NCI-H1694 treated with DMSO at 0.1 percent for 48 hours (cell line): Measurements from ENCODE around the gene ALPL.
"Not testable (repeated sequence)": the region's sequence is repeated elsewhere in the genome, so short reads cannot be mapped to it uniquely, and the experiment has no call there.

Experiments used
- DNase-seq: peaks from one replicate; lab custom pipeline; 2025; lab: John Stamatoyannopoulos, UW

The ALPL gene

GRCh38 chr1:21507511-21508270 is 1.5 kb upstream of the ALPL start:
- no peak for DNase-seq

GRCh38 chr1:21508580-21509350 is 458 bp upstream of the ALPL start:
- DNase-seq, result peak; percentile 25

- no peak for DNase-seq
These were observed 880 bp downstream of the ALPL start for GRCh38 chr1:21510113-21510493.

- DNase-seq, result no peak
These were observed 1.8 kb downstream of the ALPL start for GRCh38 chr1:21510885-21511578.

GRCh38 chr1:21511579-21512522 is 2.6 kb downstream of the ALPL start:
- no peak for DNase-seq

- no peak for DNase-seq
These were observed 5.0 kb downstream of the ALPL start for GRCh38 chr1:21514245-21514644.

- no peak for DNase-seq
These were observed 8.0 kb downstream of the ALPL start for GRCh38 chr1:21517161-21517589.

GRCh38 chr1:21517660-21518480 is 8.6 kb downstream of the ALPL start:
- no peak for DNase-seq

- DNase-seq, result no peak
These were observed 9.7 kb downstream of the ALPL start for GRCh38 chr1:21518774-21519455.

- DNase-seq, result not testable (repeated sequence)
These were observed 10.4 kb downstream of the ALPL start for GRCh38 chr1:21519486-21520070.

- no peak for DNase-seq
These were observed 11.9 kb downstream of the ALPL start for GRCh38 chr1:21520899-21521716.

GRCh38 chr1:21521717-21522060 is 12.5 kb downstream of the ALPL start:
- DNase-seq, result no peak

GRCh38 chr1:21522525-21523038 is 13.4 kb downstream of the ALPL start:
- no peak for DNase-seq

GRCh38 chr1:21523297-21523813 is 14.1 kb downstream of the ALPL start:
- DNase-seq, result no peak

- no peak for DNase-seq
These were observed 15.0 kb downstream of the ALPL start for GRCh38 chr1:21524220-21524619.

- no peak for DNase-seq
These were observed 15.6 kb downstream of the ALPL start for GRCh38 chr1:21524686-21525339.

GRCh38 chr1:21525340-21525717 is 16.1 kb downstream of the ALPL start:
- no peak for DNase-seq

- DNase-seq, result no peak
These were observed 17.2 kb downstream of the ALPL start for GRCh38 chr1:21526441-21526840.
